HAP-1 (cell line): ENCODE results near the gene RAB10.

ENCODE experiments used
- DNase-seq, 2 experiments: peaks; one replicate each; pipeline ENCODE4 v3.0.0-alpha.2; 2016 to 2020; ENCODE audit warnings: low spot score in 2 of 2
- H3K27me3 ChIP-seq: fragments of 250-450 bp; sonication (Bioruptor Pico); 2 replicates; pipeline ENCODE4 v1.5.1; 2020; ENCODE audit warnings: low read depth, mild to moderate bottlenecking, moderate library complexity
- H3K36me3 ChIP-seq: fragments of 250-450 bp; sonication (Bioruptor Pico); replicated peaks from 2 replicates; pipeline ENCODE4 v1.5.1; 2020; ENCODE audit warnings: mild to moderate bottlenecking
- H3K4me1 ChIP-seq: fragments of 250-450 bp; sonication (Bioruptor Pico); 2 replicates; pipeline ENCODE4 v1.5.1; 2020; ENCODE audit warnings: mild to moderate bottlenecking
- H3K4me3 ChIP-seq: fragments of 250-450 bp; sonication (Bioruptor Pico); 2 replicates; pipeline ENCODE4 v1.5.1; 2020; ENCODE audit warnings: mild to moderate bottlenecking, moderate library complexity
- H3K9me3 ChIP-seq: fragments of 250-450 bp; sonication (Bioruptor Pico); 2 replicates; pipeline ENCODE4 v1.5.1; 2020; ENCODE audit warnings: mild to moderate bottlenecking, moderate library complexity
- in situ Hi-C: fragments of 300-500 bp; cut with MboI; formaldehyde crosslinking; loops from 3 replicates; pipeline ENCODE4 v1.14.3; 2020; ENCODE audit warnings: low sequenced_read_pairs, inconsistent platforms, mixed read lengths

The RAB10 gene

DNA sequence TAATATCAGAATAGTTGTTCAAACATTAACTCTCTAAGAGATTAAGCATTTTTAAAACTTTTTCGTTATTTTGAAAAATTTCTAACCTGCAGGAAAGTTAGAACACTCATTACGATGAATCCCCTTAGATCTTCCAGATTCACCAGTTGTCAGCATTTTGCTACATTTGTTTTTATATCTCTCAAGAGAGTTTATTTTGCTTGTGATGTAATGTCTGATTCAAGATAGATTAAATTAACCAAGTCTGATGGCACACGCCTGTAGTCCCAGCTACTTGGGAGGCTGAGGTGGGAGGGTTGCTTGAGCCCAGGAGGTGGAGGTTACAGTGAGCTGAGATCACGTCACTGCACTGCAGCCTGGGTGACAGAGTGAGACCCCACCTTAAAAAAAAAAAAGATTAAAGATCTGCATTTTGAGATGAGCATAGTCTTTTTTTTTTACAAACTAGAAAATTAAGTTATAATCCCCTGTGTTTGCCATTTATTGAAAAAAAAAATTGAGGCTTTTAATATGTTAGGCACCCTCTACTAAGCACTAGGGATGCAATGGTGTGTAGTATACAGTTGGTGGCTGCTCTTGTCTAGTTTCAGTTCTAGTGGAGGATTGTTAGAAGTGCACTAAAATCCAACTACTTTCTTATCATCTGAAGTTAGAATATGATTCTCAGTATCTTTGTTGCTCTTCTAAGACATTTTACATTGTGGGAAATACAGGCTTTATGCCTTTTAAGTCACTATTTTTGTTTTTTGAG lies 20.9 kb downstream of the RAB10 start:
- Histone ChIP-seq H3K4me3 (no peak overlapping the region), H3K36me3 (peaks cover 7% of the 10 kb centered on the region; the same call in 1 of the 2 replicates), H3K27me3 (no peaks in the 10 kb centered on the region), H3K4me1 (peaks cover 2% of the 10 kb centered on the region), H3K9me3 (no peaks in the 10 kb centered on the region)
- in situ Hi-C loops: no loop called here
- DNase-seq: no peak

DNA sequence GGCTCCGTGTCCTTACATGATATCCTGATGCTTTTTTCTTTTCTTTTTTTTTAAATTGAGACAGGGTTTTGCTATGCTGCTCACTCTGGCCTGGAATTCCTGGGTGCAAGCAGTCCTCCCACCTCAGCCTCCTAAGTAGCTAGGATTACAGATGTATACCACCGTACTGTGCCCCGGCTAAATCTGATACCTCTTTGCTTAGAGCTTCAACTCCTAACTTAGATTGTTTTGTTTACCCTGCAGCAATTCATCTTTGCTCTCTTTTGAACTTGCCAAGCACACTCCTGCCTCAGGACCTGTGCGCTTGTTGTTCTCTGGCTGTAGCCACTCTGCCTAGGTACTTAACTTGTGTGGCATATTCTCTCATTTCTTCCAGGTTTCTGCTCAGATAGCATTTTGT lies 24.5 kb downstream of the RAB10 start:
- DNase-seq: no peak

DNA sequence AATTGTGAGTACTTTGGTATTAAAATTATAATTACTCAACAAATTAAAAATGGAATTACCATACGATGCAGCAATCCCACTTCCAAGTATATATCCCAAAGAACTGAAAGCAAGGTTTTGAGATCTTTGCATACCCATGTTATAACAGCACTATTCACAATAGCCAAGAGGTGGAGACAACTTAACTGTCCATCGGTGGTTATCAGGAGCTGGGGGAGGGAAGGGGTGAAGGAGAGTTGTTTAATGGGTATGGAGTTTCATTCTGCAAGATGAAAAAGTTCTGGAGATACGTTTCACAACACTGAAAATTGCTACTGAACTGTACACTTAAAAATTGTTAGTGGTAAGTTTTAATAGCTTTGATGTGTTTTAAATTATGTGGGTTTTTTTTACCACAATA lies 25.7 kb downstream of the RAB10 start:
- no peaks in the 10 kb centered on the region for H3K9me3 ChIP-seq
- no peaks in the 10 kb centered on the region for H3K27me3 ChIP-seq
- no peaks in the 10 kb centered on the region for H3K4me1 ChIP-seq
- DNase-seq: no peak
- in situ Hi-C loops: no loop called here
- H3K36me3 ChIP-seq: peaks cover 4% of the 10 kb centered on the region; the same call in 1 of the 2 replicates
- H3K4me3 ChIP-seq: no peak overlapping the region

More for the DNA sequence above, 24.5 kb downstream of the RAB10 start:
- Histone ChIP-seq H3K4me3 (no peak overlapping the region), H3K27me3 (no peaks in the 10 kb centered on the region), H3K9me3 (no peaks in the 10 kb centered on the region), H3K4me1 (no peaks in the 10 kb centered on the region; the same call in 1 of the 2 replicates), H3K36me3 (peaks cover 4% of the 10 kb centered on the region; the same call in 1 of the 2 replicates)
- in situ Hi-C loops: no loop called here

DNA sequence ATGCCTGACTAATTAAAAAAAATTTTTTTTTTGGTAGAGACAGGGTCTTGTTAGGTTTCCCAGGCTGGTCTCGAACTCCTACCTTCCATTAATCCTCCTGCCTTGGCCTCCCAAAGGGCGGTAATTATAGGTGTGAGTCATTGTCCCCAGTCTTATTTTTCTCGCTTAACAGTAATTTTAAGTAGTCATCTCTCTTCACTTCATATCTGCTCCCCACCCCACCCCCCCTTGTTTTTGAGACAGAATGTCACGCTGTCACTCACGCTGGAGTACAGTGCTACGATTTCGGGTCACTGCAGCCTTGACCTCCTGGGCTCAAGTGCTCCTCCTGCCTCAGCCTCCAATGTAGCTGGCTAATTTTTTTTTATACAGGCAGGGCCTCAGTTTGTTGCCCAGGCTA lies 27.7 kb downstream of the RAB10 start:
- in situ Hi-C loops: no loop called here
- no peak for DNase-seq
- Histone ChIP-seq H3K4me3 (no peak overlapping the region), H3K36me3 (peaks cover 4% of the 10 kb centered on the region; the same call in 1 of the 2 replicates), H3K4me1 (no peaks in the 10 kb centered on the region), H3K27me3 (no peaks in the 10 kb centered on the region), H3K9me3 (no peaks in the 10 kb centered on the region)

DNA sequence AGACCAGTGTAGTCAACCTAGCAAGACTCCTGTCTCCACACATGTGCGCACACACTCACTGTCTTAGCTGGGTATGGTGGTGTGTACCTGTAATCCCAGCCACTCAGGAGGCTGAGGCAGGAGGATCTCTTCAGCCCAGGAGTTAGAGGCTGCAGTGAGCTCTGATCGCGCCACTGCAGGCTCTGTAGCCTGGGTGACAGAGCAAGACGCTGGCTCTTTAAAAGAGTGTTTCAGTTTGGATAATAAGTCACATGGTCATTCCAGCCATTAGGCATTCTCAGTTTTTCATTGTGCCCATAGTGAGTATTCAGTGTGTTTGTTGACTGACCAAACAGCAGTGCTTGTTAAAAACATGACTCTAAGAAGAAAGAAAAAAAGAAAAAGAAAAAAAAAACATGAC lies 31.0 kb downstream of the RAB10 start:
- no peak for DNase-seq
- Histone ChIP-seq H3K4me1 (peaks cover 13% of the 10 kb centered on the region), H3K4me3 (no peak overlapping the region), H3K27me3 (no peaks in the 10 kb centered on the region), H3K36me3 (peaks cover 4% of the 10 kb centered on the region; the same call in 1 of the 2 replicates), H3K9me3 (no peaks in the 10 kb centered on the region)
- in situ Hi-C loops: no loop called here

DNA sequence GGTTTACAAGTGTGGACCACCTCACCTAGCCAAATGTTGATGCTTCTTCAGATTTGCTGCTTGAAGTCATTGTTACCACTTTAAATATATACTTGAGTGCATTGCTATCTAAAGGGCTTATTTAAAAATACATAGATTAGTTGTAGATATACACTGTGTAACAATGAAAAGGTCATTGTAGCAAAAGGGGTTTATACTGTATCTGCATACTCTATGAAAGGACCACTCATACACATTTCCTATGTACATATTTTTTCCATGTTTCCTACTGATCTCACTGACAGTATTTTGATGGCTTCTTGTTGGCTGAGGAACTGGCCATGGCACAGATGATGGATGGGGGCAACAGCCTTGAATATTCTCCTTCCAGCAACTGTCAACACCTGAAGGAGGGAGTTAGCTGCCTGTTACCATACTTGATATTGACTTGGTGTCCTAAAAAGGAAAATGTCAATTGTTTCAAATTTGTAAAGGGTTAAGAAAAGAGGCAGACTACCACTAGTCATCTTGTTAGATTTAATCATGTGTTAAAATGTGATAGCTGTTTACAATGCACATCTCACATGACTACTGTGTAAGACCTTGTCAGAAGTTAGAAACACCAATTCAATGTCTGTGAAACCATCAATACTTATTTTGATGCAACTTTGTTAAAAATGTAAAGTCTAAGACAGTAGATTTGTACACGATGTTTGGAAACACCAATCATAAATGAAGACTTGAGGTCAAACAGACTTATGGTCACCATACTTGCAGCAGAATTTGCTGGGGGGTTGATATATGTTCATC lies 33.5 kb downstream of the RAB10 start:
- H3K9me3 ChIP-seq: no peaks in the 10 kb centered on the region
- H3K4me1 ChIP-seq: peaks cover 13% of the 10 kb centered on the region
- H3K27me3 ChIP-seq: no peaks in the 10 kb centered on the region
- no peak for DNase-seq
- in situ Hi-C loops: no loop called here
- H3K36me3 ChIP-seq: no peaks in the 10 kb centered on the region
- H3K4me3 ChIP-seq: no peak overlapping the region

DNA sequence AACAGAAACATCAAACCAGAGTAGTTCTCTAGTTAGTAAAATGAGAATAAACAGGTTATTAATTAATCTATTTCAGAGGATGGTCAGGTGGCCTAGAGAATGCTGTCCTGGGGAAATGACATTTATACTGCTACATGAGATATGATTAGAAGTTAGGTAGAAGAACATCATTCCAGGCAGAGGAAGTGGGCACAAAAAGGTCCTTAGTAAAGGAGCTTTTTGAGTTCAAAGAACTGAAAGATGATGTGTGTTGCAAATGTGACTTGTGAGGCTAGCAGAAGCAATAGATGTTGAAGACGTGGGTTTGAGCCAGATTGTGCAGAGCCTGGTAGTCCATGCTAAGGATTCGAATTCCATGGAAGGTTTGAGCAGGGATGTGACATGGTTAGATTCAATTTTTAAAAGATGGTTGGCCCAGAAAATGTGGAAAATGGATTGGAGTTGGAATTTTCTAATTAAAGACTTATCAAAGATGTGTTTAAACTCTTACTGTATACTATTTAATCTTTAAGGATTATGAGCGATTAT lies 34.2 kb downstream of the RAB10 start:
- no peak for DNase-seq
- no peak overlapping the region for H3K4me3 ChIP-seq
- H3K9me3 ChIP-seq: no peaks in the 10 kb centered on the region
- no peaks in the 10 kb centered on the region for H3K27me3 ChIP-seq
- H3K4me1 ChIP-seq: peaks cover 13% of the 10 kb centered on the region
- H3K36me3 ChIP-seq: no peaks in the 10 kb centered on the region
- in situ Hi-C loops: no loop called here

DNA sequence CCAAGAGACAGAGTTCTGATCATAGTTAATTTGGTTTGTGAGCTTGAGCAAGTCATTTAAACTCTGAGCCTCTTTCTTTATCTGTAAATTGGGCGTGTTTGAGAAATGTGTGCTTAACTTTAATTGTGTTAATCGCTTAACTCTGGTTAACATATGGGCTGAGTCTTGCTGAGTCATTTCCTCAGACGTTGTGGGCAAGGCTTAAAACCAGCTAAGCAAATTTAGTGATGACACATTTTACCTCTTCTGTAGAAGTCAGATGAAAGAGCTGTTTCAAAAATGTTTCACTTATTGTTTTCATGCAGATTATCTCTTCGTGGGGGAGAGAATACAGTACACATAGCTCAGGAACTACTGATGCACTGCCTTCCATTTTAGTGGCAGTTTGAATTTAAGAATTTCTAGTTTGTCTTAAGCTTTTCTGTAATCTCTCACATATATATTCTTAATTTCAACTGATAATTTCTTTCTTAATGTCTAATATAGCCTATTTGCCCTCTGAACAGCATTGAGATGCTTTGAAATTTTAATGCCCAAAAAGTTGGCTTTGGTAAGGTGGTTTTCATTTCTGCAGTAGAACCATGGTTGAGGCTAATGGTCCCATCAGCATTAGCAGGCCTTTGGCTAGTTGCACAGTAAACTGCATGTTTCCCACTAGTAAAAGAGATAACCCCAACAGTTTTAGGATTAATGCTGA lies 34.9 kb downstream of the RAB10 start:
- H3K4me3 ChIP-seq: no peak overlapping the region
- peaks cover 13% of the 10 kb centered on the region for H3K4me1 ChIP-seq
- DNase-seq: no peak

DNA sequence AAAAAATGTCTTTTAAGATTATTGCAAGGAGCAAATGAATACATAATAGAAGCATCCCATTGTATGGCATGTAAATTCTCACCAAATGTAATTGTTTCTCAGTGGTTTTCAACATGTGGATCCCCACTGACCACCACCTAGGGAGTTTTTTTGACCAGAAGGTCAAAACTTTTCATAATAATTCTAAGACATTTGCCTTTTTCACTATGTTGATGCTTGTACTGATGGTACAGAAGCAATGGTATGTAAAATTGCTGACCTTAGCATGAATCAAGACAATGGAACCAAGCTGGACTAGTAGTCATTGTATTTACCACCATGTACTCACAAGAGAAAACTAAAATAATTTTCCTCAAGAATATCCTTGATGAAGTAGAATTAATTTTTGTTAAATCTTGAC lies 36.8 kb downstream of the RAB10 start:
- in situ Hi-C loops: no loop called here
- Histone ChIP-seq H3K4me3 (no peak overlapping the region), H3K27me3 (no peaks in the 10 kb centered on the region), H3K4me1 (peaks cover 13% of the 10 kb centered on the region), H3K9me3 (no peaks in the 10 kb centered on the region), H3K36me3 (no peaks in the 10 kb centered on the region)
- no peak for DNase-seq

More for the DNA sequence above, 34.9 kb downstream of the RAB10 start:
- in situ Hi-C loops: no loop called here
- no peaks in the 10 kb centered on the region for H3K36me3 ChIP-seq
- no peaks in the 10 kb centered on the region for H3K9me3 ChIP-seq
- H3K27me3 ChIP-seq: no peaks in the 10 kb centered on the region

DNA sequence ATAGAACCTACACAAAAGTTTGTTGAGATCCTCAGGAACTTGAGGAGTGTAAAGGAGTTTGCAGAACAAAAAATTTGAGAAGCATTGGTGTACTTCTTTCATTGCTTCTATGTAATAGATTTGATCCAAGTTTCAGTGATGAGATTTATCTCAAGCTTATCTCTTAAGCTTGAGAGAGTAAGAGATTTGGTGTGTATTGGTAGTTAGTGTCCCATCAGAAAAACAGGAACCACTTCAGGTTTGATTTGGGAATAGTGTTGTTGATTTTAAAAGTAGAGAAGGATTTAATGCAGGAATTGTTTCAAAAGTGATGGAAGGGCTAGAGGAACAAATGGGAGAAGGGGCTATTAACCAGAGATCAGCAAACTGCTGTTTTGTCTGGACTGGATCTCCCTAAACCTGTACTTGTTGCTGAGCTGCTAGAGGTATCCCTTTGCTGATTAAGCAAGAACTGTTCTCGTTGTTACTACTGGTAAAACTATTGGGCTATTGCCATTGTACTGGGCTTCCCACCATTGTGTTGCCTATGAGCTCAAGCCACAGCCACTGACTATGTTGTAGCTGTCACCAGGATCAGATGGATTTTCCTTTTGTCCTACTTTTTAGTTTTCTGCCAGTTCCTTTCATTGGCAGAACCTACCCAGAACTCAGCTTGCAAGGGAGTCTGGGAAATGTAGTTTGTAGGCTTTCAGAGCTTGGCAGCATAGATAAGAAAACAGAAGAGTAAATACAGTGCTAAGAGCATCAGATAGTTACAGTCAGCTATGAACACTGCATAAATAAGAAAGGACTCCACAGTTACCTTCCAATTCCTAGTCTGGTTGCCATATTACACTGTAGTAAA lies 39.3 kb downstream of the RAB10 start:
- Histone ChIP-seq H3K27me3 (no peaks in the 10 kb centered on the region), H3K36me3 (no peaks in the 10 kb centered on the region), H3K4me3 (no peak overlapping the region), H3K4me1 (peaks cover 7% of the 10 kb centered on the region), H3K9me3 (no peaks in the 10 kb centered on the region)
- DNase-seq: no peak
- in situ Hi-C loops: no loop called here

DNA sequence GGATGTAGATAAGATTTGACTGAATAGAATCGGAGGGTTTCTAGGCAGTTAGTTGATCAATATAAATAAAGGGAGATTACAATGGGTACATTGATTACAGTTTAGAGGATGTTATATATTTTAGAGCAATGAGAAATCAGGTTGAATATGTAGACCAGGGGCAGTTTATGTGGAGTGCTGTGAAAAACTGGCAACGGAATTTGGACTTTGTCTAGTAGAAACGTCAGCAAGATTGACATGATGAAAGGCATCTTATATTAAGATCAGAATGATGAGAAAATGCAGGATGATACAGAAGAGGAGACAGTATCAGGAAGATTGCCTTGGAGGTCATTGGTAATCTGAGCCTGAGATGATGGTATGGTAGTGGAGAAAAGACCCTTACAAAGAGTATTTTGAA lies 39.9 kb downstream of the RAB10 start:
- in situ Hi-C loops: no loop called here
- no peaks in the 10 kb centered on the region for H3K36me3 ChIP-seq
- peaks cover under 1% of the 10 kb centered on the region for H3K4me1 ChIP-seq

DNA sequence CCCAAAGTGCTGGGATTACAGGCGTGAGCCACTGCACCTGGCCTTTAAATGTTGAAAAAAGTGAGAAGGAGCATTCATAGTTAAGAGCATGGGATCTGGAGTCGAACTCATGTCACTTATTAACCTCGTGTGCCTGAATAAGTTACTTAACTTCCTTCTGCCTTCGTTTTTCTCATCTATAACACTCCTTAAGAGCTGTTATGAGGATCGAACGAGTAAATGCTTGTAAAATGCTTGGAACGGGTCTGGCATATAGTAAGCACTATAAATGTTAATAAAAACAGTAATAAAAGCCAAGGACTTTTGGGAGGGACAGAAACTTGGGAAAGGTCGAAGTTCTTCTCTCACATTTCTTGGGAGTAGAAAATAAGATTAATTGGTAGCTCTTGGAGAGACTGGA lies 40.8 kb downstream of the RAB10 start:
- Histone ChIP-seq H3K27me3 (no peaks in the 10 kb centered on the region), H3K4me3 (no peak overlapping the region), H3K36me3 (no peaks in the 10 kb centered on the region), H3K9me3 (no peaks in the 10 kb centered on the region), H3K4me1 (no peaks in the 10 kb centered on the region)
- in situ Hi-C loops: no loop called here
- DNase-seq: no peak

More for the DNA sequence above, 39.9 kb downstream of the RAB10 start:
- no peak for DNase-seq
- Histone ChIP-seq H3K9me3 (no peaks in the 10 kb centered on the region), H3K4me3 (no peak overlapping the region), H3K27me3 (no peaks in the 10 kb centered on the region)

DNA sequence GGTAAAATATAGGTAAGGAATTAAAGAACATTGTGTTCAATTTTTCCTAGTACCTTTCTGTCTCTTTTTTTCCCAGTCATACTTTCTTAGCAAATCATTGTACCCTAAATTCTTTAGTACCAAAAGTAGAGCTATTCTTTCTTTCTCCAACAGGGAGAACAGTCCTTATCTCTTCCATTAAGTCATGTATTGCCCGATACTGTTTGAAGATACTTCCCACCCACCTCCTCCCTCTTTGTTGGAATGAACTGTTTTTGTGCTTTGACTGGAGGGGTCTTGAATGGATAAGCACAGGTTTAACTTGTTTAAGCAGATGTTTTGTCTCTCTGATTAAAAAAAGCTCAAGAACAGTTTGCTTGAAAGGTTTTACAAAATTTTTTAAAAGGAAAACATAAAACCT lies 41.3 kb downstream of the RAB10 start:
- H3K9me3 ChIP-seq: 0 out of 2 replicates have a peak, but pooled peaks cover 2% of the 10 kb centered on the region
- H3K27me3 ChIP-seq: no peaks in the 10 kb centered on the region
- no peak overlapping the region for H3K4me3 ChIP-seq
- in situ Hi-C loops: no loop called here
- no peaks in the 10 kb centered on the region for H3K4me1 ChIP-seq
- H3K36me3 ChIP-seq: 0 out of 2 replicates have a peak, but pooled peaks cover 3% of the 10 kb centered on the region
- no peak for DNase-seq
